Measurements from ENCODE around the gene CES4A. TPM values are rescaled to one million over a fixed set of nuclear protein-coding genes. Genes with fewer than 3 reads are reported as not detected.

Gene CES4A
- total and polyA plus RNA-seq, 9 of the 15 experiments (the other 6 are each of a cell fraction or from before 2014, with no cell fraction given) = 0.09 to 0.13 (median 0.11) TPM; not detected in 6

- TF ChIP-seq ZBTB1 (CRISPR knock-in tag; IDR thresholded peaks at IDR 0.05; ENCODE audit: borderline replicate concordance, low read depth) = peak; percentile 84
- no peak for TF ChIP-seq HDAC6 (IDR thresholded peaks at IDR 0.05; ENCODE audit: low read depth, low read length)
- no peak for TF ChIP-seq GATA2 (CRISPR knock-in tag; IDR thresholded peaks at IDR 0.05)
- TF ChIP-seq SIX5 (IDR thresholded peaks at IDR 0.05; ENCODE audit: borderline replicate concordance in 1 of 2, insufficient read depth in 1 of 2, low read depth in 1 of 2, low read length in 2 of 2) = no peak
- TF ChIP-seq FIP1L1 (IDR thresholded peaks at IDR 0.05; ENCODE audit: low read depth, low read length, poor library complexity, severe bottlenecking) = peak; percentile 56
- TF ChIP-seq MAFG (tag; conservative IDR thresholded peaks at IDR 0.05) = no peak
- TF ChIP-seq U2AF2 (optimal IDR thresholded peaks at IDR 0.05; ENCODE audit: low read depth, low read length) = no peak
- no peak for TF ChIP-seq E2F4 (CRISPR knock-in tag; IDR thresholded peaks at IDR 0.05; ENCODE audit: low read depth)
- peak; percentile 33; the same call in 1 of the 2 replicates for TF ChIP-seq TFAP4 (CRISPR knock-in tag; IDR thresholded peaks at IDR 0.05; ENCODE audit: borderline replicate concordance)
- TF ChIP-seq PURB (CRISPR knock-in tag; IDR thresholded peaks at IDR 0.05; ENCODE audit: low read depth) = no peak
- TF ChIP-seq ZNF551 (CRISPR knock-in tag; IDR thresholded peaks at IDR 0.05) = no peak
- no peak for TF ChIP-seq SMAD2 (IDR thresholded peaks at IDR 0.05; ENCODE audit: low read depth, low read length)
- peak; percentile 45; the same call in 1 of the 2 replicates for TF ChIP-seq NFIC (IDR thresholded peaks at IDR 0.05)
- TF ChIP-seq ZC3H4 (CRISPR knock-in tag; IDR thresholded peaks at IDR 0.05; ENCODE audit: borderline replicate concordance) = peak; percentile 45; the same call in 1 of the 2 replicates
- TF ChIP-seq RNF2 (IDR thresholded peaks at IDR 0.05) = no peak
- no peak for TF ChIP-seq ZFP1 (CRISPR knock-in tag; IDR thresholded peaks at IDR 0.05)
- no peak for TF ChIP-seq ELF2 (CRISPR knock-in tag; IDR thresholded peaks at IDR 0.05)
- no peak for TF ChIP-seq TCF7 (IDR thresholded peaks at IDR 0.05; ENCODE audit: borderline replicate concordance)
- no peak for TF ChIP-seq GABPB1 (CRISPR knock-in tag; IDR thresholded peaks at IDR 0.05)
- no peak for TF ChIP-seq HLTF (IDR thresholded peaks at IDR 0.05)
- TF ChIP-seq TFAM (CRISPR knock-in tag; conservative IDR thresholded peaks at IDR 0.05) = no peak
- TF ChIP-seq STAG1 (CRISPR knock-in tag; IDR thresholded peaks at IDR 0.05; ENCODE audit: borderline replicate concordance) = 0 out of 2 replicates have a peak, but pooled peaks have one; percentile 11
- TF ChIP-seq HMGN3 (IDR thresholded peaks at IDR 0.05; ENCODE audit: borderline replicate concordance, extremely low read depth, insufficient read length, low read depth, low read length) = peak; percentile 54
- no peak for TF ChIP-seq KAT2B (IDR thresholded peaks at IDR 0.05; ENCODE audit: low read depth, low read length)
- no peak for TF ChIP-seq ZNF561 (CRISPR knock-in tag; conservative IDR thresholded peaks at IDR 0.05)
- peak; percentile 51 for TF ChIP-seq CCNT2 (IDR thresholded peaks at IDR 0.05; ENCODE audit: borderline replicate concordance, extremely low read depth, insufficient read length, low read depth, low read length)
- TF ChIP-seq TCFL5 (CRISPR knock-in tag; conservative IDR thresholded peaks at IDR 0.05) = no peak
- TF ChIP-seq KDM1A (IDR thresholded peaks at IDR 0.05) = 0 out of 4 replicates have a peak, but pooled peaks of 1 of the 2 experiments have one; percentile 15
- TF ChIP-seq SP1 (CRISPR knock-in tag; IDR thresholded peaks at IDR 0.05) = no peak
Observed at GRCh38 chr16:67029254-67030096, 41.1 kb downstream of the CES4A start (continued).

All from K562 (cell line).